Tibial nerve (tissue), 3 donors: ENCODE measurements around the gene PSAPL1.

Experiments
- POLR2A ChIP-seq, 2 donors: fragments of 450-650 bp; IDR thresholded peaks; one replicate each; pipeline ENCODE4 v1.6.1; 2017; ENCODE audit warnings: antibody characterized with exemption in 2 of 2, mild to moderate bottlenecking in 2 of 2, moderate library complexity in 2 of 2
- TF ChIP-seq, protein P1 (sequence below), 5 experiments: fragments of 200-600 bp in 3 of 5; fragments of 450-650 bp in 2 of 5; sonication (generic) in 3 of 5; IDR thresholded peaks; one replicate each; pipeline ENCODE4 v1.5.1; 2016 to 2019; ENCODE audit warnings: antibody characterized with exemption in 5 of 5, mild to moderate bottlenecking in 3 of 5, moderate library complexity in 2 of 5

DNA sequence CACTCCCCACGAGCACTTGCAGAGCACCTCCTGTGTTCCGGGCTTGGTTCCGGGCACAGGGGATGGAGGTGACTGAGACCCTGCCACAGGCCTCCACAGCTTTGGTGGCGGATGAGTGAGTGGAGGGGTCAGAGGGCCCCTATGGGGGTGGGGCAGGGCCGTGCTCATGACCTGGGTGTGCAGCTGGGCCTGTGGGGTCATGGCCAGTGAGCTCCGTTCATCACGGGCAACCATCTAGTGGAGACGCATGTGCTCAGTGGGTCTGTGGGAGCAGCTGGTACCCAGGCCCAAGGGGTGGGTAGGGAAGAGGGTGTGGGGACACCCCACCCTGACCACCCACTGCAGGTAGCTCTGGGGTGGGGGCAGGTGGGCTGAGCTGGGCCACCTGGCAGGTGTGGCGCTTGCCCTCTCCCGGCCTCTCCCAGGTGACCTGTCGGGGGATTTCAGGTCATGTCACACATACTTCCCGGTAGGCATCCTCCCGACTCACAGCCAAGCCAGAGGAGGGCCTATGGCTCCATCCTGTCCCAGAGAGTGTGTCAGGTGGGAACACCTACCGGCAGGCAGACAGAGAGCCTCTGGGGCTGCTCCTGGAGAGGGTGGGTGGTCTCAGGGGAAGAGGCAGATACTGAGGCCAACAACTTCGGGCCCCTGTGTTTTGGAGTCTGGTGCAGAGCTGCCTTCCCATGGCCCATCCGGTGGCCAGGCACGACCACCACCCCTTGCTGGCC lies 3.6 kb downstream of the PSAPL1 start:
- TF ChIP-seq POLR2A (IDR thresholded peaks at IDR 0.05): no peak
- TF ChIP-seq, protein P1, sequence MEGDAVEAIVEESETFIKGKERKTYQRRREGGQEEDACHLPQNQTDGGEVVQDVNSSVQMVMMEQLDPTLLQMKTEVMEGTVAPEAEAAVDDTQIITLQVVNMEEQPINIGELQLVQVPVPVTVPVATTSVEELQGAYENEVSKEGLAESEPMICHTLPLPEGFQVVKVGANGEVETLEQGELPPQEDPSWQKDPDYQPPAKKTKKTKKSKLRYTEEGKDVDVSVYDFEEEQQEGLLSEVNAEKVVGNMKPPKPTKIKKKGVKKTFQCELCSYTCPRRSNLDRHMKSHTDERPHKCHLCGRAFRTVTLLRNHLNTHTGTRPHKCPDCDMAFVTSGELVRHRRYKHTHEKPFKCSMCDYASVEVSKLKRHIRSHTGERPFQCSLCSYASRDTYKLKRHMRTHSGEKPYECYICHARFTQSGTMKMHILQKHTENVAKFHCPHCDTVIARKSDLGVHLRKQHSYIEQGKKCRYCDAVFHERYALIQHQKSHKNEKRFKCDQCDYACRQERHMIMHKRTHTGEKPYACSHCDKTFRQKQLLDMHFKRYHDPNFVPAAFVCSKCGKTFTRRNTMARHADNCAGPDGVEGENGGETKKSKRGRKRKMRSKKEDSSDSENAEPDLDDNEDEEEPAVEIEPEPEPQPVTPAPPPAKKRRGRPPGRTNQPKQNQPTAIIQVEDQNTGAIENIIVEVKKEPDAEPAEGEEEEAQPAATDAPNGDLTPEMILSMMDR (IDR thresholded peaks at IDR 0.05): no peak
